ENCODE results near the gene MCF2.
"Not testable (repeated sequence)": the region's sequence is repeated elsewhere in the genome, so short reads cannot be mapped to it uniquely, and the experiment has no call there.

The MCF2 gene, protein sequence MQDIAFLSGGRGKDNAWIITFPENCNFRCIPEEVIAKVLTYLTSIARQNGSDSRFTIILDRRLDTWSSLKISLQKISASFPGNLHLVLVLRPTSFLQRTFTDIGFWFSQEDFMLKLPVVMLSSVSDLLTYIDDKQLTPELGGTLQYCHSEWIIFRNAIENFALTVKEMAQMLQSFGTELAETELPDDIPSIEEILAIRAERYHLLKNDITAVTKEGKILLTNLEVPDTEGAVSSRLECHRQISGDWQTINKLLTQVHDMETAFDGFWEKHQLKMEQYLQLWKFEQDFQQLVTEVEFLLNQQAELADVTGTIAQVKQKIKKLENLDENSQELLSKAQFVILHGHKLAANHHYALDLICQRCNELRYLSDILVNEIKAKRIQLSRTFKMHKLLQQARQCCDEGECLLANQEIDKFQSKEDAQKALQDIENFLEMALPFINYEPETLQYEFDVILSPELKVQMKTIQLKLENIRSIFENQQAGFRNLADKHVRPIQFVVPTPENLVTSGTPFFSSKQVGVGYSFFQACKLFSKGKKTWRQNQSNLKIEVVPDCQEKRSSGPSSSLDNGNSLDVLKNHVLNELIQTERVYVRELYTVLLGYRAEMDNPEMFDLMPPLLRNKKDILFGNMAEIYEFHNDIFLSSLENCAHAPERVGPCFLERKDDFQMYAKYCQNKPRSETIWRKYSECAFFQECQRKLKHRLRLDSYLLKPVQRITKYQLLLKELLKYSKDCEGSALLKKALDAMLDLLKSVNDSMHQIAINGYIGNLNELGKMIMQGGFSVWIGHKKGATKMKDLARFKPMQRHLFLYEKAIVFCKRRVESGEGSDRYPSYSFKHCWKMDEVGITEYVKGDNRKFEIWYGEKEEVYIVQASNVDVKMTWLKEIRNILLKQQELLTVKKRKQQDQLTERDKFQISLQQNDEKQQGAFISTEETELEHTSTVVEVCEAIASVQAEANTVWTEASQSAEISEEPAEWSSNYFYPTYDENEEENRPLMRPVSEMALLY

GRCh38 chrX:139708067-139708466 lies at the start of gene MCF2:
MCF2 (minus strand) TSS chrX:139708167; CDS start chrX:139651744, 56,423 bp downstream.
- DNase-seq: no peak

DNA sequence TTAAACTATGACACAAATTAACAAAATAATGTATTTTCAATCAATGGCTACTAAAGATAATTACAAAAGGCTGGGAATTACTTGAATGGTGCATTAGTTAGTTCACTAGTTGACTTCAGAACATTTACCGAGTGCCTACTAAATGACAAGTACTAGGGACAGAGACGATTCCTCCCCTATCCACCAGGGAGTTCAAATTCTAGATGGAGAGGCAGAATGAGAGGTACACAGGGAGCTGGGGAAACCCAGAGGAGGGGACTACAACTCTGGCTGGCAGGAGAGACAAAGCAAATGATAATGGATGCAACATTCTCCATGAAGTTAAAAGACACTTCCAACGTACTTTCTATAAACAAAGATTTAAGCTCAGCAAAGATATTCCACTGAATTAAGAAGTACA lies 43.1 kb upstream of the MCF2 start:
- no peak for DNase-seq

- DNase-seq: no peak
These were observed 42.4 kb upstream of the MCF2 start for GRCh38 chrX:139750390-139750789.

DNA sequence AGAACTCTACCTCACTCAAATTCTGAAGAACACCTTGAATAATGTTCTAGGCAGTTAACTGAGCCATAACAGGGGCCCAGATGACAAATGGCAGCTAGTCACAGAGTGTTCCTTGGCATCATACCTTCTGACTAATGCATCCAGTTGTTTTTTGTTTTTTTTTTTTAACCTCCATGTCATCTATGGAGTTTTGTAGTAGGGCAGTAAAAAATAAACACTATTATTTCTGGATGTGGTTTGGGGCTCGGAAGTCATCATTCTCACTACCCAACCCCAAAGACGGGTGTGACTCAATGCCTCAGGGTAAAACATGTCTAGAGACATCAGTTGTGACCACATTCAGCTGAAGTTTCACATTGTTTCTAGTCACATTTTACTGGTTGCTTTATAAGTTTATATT lies 31.2 kb upstream of the MCF2 start:
- no peak for DNase-seq

- no peak for DNase-seq
These were observed 30.6 kb upstream of the MCF2 start for GRCh38 chrX:139738581-139738980.

GRCh38 chrX:139736151-139736550 lies 28.2 kb upstream of the MCF2 start:
- DNase-seq: no peak

DNA sequence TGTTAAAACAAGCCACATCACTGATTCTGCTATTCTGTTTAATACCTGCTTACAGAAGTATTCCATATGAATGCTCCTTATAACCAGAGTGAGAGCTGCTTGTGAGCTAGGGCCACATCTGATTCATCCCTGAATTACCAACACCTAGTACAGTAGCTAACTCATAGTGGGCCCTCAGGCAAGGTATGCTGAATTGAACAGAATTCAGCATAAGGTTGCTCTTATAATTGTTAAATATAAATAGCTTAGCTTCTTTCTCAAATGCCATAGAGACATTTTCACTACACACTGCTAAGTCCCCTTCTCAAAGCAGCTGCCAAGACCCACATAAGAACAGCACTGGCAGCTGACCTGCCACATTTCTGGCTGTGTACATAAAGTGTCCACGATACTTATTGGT lies 27.0 kb upstream of the MCF2 start:
- no peak for DNase-seq

- no peak for DNase-seq
These were observed 17.8 kb upstream of the MCF2 start for GRCh38 chrX:139725720-139726119.

DNA sequence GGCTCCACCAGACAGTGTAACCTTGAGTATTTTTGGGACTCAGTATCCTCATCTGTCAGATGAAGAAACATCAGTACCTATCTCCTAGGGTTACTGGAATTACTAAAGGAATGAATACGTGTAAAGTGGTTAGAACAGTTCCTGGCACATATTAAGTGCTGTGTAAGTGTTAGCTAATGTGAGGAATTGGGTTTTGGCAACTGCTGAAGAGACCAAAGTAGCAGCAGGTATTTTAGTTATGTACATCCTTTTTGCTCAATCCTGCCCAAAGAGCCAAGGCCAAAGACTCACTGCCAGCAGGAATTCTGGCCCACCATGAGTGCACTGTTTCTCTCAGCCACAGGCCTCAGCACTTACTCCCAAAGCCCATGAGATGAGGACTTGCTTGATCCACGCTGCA lies 16.7 kb upstream of the MCF2 start:
- DNase-seq: no peak

DNA sequence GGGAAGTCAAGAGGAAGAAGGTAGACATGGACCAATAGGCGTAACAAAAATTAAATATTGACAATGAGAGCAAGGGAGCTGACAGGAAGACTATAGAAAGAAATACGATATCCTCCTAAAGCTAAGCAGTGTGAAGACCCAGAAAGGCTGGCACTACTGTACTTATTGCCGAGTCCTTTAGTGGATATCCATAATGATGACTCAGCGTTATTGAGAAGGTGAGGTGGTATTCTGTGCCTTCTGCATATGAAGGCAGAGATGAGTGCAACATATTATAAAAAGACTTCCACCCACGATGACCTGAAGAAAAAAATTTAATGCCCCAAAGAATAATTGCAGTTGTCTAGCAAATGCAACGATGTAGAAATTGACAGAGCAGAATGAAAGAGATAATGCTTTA lies 13.0 kb upstream of the MCF2 start:
- no peak for DNase-seq

DNA sequence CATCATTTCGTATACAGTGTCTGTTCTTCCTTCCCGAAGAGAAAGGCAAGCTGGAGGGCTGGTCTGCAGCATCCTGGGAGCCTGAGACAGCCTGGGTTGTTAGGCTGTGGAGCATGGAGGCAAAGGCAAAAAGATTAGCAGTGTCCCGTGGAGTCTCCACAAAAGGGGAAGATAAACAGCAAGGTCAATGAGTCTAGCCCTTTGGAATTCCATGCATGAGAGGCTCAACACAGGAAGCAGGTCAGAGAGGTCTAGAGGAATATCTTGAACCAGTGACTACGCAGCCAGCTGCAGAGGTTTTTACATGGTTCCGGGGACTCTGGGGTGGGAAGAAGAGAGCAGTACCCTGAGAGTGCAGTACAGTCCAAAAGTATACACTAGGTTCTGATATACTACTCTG lies 12.2 kb upstream of the MCF2 start:
- DNase-seq: no peak

GRCh38 chrX:139702658-139703057 lies 5.3 kb downstream of the MCF2 start:
- no peak for DNase-seq

DNA sequence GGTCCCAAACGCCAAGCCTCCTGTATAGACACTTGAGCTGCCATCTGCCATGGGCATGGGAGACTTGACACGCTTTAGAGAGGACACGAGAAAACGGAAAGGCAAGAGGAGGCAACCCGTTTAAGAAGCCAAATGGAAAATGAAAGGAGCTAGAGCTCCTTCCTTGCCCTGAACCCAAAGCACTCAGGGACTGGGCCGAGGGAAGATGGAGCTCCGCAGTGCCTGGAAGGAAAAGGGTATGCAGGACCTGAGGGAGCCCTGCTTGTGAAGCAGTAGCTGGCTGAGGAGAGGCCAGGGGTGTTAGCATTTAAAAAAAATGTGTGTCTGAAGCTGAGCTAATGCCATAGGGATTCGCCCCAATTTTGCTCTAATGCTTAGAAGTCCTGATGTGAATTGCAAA lies 15.1 kb downstream of the MCF2 start:
- DNase-seq: no peak

DNA sequence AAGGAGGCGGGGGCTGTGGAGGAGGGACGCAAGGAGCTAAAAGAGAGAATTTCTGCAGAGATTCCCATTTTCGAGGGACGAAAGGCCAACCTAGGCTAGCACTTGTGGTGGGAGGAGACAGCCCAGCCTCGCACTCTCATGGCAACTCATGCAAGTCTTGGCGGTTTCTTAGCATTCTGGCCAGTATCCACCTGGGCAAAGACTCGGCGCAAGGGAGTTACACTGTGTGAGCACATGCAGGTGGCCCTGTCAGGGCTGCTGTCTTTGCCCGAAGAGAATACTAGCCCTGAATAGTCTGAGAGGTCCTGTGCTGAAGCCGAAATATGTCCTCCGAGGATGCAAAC lies 15.5 kb downstream of the MCF2 start:
- DNase-seq: peak; percentile 26

DNA sequence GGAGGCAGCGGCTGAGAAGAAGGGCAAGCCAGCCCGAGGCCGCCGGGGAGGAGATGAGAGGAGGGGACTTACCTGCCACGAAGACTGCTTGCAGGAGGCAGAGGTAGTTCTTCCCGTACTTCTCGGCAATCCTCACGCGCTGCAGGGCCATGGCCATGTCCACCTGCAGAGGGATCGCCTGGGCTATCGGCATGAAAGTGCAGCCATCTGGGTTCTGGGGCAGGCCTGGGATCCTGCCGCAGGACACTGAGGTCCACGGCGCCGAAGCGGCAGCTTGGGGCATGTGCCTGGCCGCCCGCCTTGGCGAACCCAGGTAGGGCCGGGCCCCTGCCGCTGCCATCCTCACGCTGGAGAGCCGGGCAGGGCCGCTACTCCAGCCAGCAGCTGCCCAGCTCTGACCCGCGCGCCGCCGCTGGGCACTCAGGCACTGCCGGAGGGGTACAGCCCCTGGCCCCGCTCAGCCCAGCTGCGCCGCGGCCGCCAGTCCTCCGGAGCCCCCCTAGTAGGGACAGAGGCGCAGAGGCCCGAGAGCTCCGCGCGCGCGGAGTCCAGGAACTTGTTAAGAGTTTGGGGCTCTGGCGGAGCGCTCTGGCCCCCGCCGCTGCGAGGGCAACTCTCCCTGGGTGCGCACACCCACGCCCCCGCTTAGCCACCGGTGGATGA lies 16.0 kb downstream of the MCF2 start:
- DNase-seq: no peak

GRCh38 chrX:139691493-139691842 lies 16.5 kb downstream of the MCF2 start:
- peak; percentile 52 for DNase-seq

DNA sequence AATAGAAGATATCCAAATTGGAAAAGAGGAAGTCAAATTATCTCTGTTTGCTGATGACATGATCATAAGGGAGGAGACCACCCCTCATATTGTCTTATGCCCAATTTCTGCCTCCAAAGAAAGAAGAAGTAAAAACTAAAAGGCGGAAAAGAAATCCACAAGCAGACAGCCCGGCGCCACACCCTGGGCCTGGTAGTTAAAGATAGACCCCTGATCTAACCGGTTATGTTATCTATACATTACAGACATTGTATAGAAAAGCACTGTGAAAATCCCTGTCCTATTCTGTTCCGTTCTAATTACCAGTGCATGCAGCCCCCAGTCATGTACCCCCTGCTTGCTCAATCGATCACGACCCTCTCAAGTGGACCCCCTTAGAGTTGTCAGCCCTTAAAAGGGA lies 22.8 kb downstream of the MCF2 start:
- DNase-seq: not testable (repeated sequence)

DNA sequence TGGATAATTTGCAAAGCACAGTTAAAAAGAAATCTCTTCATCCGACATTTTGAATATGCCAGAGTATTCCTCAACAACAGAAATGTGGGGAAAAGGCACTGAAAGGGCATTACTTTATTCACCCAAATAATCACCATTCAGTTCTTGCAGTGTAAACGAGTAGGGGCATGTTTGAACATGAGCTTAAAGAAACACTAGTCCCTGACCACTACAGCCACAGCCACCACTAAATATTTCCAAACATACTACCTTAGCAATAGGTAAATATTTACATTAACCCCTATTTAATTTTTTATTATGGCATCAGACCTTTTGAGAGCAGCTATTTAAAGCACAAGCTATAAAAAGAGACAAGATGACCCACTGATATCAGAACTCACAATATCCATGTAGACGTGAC lies 27.6 kb downstream of the MCF2 start:
- DNase-seq: no peak

- DNase-seq: no peak
These were observed 60.4 kb downstream of the MCF2 start for GRCh38 chrX:139647597-139647996.

- DNase-seq: no peak
These were observed 65.6 kb downstream of the MCF2 start for GRCh38 chrX:139642241-139642927.

DNA sequence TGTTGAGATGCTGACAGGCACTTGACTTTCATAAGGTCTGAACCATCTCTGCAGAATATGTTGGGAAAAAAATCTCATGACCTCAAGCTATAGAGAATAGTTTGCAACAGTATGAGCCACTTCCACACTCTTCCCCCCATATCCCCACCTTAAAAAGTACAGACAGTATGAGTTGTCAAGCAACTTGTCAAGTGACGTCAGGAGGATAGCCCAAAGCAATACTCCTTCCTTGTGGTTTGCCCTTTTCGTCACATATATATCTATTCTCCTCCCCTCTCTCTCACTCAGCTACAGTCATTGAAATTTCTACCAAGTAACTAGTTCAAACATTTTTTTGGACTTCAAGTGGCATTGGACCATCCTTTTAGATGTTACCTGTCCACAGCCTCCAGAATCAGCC lies 67.7 kb downstream of the MCF2 start:
- DNase-seq: no peak

DNA sequence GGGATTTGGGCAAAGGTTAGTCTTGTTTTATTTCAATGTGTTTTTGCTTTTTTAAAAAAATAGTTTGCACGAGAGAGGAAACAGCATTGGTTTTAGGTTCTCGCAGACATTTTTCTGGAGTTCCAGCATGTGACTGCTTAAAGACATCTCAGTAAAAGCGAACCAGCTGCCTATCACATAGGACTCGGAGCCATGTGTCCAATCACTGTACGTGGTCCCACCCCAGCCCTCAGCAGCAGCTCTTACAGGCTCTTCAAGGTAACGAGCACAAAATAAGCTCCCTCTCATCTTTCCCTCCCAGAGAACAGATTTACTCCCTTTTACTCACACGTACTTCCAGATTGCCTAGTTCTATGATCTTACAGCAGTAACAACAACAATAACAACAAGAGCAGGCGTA lies 68.7 kb downstream of the MCF2 start:
- DNase-seq: peak; percentile 20

DNA sequence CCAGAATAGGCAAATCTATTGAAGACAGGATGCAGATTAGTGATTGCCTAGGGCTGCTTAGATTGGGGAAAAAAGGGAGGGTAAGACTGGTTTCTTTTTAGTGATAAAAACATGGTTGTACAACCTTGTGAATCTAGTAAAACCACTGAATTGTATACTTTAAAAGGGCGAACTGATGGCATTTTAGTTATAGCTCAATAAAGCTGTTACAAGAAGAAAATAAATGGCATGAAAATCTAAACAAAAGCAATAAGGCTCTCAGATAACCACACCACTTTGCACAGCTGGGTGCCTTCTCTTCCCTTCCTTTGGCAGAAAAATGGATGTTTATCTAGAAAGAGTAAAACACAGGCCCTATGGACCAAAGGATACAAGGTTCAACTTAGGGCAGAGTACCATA lies 107.9 kb downstream of the MCF2 start:
- no peak for DNase-seq
